Retina (tissue), 1 donor: Measurements from ENCODE around the gene GPC6.

Experiments used
- DNase-seq: peaks from one replicate; pipeline ENCODE4 v3.0.0-alpha.2; 2016

The GPC6 gene

DNA sequence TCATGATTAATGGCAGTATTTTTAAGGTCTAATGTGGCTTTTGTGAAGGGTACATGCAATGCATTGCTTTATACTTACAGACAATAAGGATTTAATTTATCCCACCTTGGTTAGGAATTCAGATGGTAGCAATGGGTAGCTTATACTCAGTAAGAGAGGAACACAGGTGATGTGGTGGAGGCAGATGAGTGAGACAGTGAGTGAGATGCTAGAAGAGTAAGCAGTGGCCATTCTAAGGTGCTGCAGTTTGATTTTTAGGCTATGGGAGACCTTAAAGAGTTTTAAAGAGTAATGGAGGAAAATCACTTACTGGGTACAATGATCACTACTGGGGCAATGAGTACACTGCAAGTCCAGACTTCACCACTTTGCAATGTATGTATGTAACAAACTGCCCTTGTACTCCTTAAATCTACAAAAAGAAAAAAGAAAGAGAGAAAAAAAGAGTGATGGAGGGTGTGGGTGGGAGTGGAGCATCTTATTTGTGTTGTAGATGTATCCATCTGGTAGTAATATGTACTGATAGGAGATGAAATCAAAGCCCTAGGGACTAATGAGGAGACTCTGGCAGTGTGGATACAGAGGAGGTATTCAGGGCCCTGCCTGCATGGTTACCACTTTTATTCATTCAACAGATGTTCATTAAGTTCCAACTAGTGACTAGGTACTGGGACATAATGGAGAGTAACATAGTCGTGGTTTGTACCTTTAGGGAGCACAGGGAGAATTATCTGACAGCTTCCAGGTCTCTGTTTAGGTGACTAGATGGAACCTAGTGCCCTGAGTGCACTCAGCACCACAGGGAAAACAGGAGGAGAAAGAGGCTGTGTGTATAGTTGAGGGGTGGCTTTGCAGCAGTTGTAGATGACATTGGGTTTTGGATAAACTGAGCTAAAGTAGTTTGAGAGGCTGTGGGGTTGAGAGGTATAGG is 99.0 kb downstream of the GPC6 start:
- DNase-seq, result no peak

GRCh38 chr13:93326234-93326811 is 99.7 kb downstream of the GPC6 start:
- no peak for DNase-seq

- no peak for DNase-seq
These were observed 102.3 kb downstream of the GPC6 start for GRCh38 chr13:93328943-93329342.

GRCh38 chr13:93336728-93337127 is 110.1 kb downstream of the GPC6 start:
- DNase-seq, result peak; percentile 38

DNA sequence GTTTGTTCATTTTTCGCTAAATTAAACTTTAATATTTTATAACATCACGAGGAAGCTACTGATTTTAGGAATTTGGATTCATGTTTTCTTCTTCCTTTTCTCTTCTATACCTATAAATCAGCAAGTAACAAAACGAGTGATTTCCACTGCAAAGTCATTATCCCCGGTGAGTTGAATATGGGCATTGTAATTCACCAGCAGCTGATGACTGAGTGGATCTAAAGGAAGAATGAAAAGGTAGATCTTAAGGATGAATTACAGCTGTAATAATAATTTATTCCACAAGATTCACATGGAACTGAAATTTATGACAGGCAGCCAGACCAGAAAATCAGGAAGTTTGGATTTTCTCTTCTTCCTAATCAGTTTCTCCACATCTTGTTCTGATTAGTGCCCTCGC is 111.4 kb downstream of the GPC6 start:
- no peak for DNase-seq

DNA sequence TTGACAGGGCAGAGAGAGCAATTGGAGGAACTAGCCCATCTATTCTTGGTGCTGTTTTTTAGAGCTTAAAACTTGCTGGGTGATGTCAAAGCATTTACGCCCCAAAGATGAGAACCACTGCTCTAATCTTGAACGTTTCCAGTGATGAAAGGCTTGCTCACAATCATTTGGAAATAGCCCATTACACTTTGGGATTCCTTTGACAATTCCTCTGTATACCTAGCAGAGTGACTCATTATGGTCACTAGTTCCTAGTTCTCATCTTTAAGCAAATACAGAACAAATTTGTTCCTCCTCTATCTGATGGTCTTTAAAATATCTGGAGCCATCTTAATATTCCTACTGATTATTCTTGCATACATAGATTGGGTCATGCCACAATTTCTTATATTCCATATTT is 112.3 kb downstream of the GPC6 start:
- DNase-seq, result no peak

- no peak for DNase-seq
These were observed 112.9 kb downstream of the GPC6 start for GRCh38 chr13:93339550-93339949.

GRCh38 chr13:93341517-93341916 is 114.9 kb downstream of the GPC6 start:
- DNase-seq, result no peak

DNA sequence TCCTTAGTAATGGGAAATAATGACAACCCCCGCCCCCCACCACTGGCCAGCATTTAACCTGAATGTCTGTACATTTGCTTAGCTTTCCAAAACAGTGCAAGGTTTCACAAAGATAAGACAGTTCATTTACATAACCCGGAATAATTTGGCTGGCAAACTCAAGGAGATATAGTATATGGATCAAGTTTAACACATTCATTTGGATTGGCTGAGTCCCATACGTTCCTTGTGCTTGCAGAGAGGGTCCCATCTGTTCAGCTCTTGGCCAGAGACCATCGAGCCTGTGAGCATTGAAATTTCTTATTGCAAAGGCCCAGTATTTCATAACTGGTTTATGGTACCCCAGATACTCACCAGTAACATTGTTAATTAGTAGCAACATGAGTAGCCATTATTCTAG is 116.5 kb downstream of the GPC6 start:
- DNase-seq, result no peak

- peak; percentile 50 for DNase-seq
These were observed 117.6 kb downstream of the GPC6 start for GRCh38 chr13:93344048-93344705.

DNA sequence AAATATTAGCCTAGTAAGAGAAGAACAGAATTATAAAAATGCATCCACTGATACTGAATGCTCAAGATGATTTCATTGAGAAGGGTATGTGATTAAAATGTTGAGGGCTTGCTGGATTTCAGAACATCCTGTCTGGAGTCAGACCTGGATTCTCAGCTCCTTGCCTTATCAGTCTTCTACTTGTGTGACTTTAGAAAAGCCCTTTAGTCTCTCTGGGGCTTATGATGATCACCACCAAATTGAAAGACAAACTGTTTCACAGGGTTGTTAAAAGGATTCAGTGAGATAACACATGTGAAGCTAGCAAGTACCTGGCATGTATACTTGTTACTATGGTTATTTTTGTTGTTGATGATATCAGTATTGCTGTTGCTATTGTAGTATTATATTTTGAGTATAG is 118.4 kb downstream of the GPC6 start:
- DNase-seq, result peak; percentile 21

DNA sequence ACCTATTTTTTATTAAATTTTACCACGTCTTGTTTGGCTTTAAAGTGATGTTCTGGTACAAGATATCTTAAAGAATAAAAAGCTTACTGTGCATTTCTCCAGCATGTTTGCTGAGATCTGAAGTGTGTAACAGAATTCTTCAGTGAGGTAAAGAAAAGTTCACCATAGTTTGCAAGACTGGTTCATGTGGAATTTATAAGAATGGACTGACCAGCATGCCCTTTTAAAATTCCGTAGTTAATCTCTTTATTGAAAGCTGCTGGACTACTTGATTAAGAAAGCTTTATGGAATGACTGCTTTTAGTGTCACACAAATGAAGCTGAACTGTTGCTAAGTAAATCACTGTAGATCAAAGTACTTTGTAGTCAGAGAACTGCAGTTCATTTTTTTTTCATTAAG is 119.2 kb downstream of the GPC6 start:
- DNase-seq, result peak; percentile 21

GRCh38 chr13:93352616-93353015 is 126.0 kb downstream of the GPC6 start:
- DNase-seq, result no peak

DNA sequence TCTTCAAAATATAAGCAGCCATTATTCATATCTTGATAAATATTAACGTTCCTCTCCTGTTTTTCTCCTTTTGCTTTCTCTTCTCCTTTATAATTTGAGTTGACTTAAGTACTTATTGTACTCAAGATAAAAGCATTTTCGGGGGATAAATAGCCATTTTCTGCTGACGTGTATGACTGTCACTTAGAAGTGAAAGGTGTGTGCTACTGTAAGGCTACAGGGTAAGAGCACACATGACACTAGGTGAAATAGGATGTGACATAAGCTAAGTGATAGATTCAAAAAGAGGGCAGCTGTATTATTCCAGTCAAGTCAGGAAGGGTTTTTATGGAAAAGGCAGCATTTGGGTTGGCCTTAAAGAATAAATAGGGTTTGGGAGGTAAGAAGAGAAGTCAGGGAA is 128.5 kb downstream of the GPC6 start:
- no peak for DNase-seq

GRCh38 chr13:93356469-93356868 is 129.9 kb downstream of the GPC6 start:
- DNase-seq, result no peak

GRCh38 chr13:93360021-93360420 is 133.4 kb downstream of the GPC6 start:
- no peak for DNase-seq

GRCh38 chr13:93361703-93362102 is 135.1 kb downstream of the GPC6 start:
- DNase-seq, result no peak

- no peak for DNase-seq
These were observed 137.6 kb downstream of the GPC6 start for GRCh38 chr13:93364166-93364565.

DNA sequence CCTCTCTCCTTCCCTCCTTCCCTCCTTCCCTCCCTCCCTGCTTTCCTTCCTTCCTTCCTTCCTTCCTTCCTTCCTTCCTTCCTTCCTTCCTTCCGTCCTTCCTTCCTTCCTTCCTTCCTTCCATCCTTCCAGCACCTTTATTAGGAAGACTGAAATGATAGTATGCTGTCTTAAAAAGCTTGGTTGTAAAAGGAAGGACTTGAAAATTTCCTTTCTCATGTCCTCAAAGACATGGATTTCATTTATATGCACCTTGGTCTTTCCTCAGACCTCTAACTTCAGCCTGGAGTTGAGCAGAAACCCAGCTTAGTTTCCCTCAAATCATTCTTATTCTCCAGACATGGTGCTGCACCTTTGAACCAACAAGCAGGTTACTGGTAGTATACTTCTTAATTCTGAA is 141.7 kb downstream of the GPC6 start:
- no peak for DNase-seq

DNA sequence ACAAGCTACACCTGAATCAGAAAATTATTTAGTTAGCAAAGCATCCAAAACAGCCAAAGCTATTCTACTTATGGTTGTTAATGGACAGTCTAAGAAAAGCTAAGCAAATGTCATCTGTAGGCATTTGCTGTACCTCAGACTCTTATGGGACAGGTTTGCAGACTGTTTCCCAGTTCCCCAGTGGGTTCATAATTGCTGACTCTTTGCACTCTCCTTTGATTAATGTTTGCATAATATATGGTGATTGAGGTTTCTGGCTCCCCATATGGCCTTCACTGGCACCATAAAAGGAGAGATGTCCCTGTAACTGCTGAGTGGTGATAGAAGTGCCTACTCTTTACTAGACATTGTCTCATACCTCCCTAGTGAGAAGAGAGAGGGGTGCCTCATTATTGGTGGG is 142.1 kb downstream of the GPC6 start:
- DNase-seq, result no peak

GRCh38 chr13:93372856-93373255 is 146.2 kb downstream of the GPC6 start:
- DNase-seq, result no peak

DNA sequence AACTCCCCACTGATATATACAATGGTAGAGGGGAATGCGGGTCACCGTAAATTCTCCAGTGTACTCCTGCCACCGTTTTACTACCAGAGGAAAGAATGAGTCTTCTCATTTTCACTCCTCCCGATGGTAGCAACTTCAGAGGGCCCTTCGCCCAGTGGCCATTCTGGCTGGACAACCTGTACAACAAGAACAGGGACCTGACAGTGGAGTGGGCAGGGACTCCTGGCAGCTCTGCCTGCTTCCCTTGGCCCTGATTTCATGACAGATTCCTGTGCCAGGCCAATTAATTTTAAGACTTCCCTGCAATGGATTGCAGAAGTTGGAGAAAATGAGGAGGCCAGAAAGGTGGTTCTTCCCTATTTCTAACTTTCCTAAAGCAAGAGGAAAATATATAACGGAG is 148.9 kb downstream of the GPC6 start:
- DNase-seq, result no peak

DNA sequence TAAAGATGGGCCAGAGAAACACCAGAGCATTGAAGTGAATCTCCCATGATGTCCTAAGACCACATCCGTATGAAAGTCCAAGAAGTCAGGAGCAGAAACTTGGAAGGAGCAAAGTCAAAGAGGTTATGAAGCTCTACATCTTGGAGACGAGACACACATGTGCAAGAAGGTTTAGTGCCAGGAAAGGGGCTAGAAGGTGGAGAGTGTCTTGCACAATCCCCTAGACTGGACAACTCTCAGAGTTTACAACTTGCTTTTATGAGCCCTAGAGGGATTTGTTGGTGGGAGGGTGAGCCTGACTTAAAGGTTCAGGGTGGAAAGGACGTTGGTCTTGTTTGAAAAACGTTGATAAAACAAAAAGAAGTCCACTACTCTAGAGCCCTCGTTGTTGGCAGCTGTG is 150.6 kb downstream of the GPC6 start:
- no peak for DNase-seq

DNA sequence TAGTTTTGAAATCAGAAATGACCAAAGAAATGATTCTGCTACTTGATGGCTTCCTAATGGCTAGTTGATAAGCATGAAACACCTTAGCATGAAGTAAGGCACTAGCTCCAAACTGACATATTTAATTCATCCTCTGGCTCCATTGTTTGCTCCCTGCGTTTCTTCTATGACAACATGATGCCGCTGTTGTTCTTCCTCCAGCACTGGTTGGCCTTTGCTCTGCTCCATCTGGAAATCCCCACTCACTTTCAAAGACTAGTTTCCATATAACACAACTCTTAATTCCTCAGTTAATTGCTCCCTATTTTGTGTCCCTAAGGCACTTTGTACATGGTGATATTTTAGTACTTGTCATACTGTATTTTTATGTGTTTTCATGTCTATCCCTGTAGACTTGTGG is 151.6 kb downstream of the GPC6 start:
- DNase-seq, result no peak
